Rectal smooth muscle tissue (tissue), 1 donor: ENCODE results near the gene GLIS1.

ENCODE experiments used
- H3K27ac ChIP-seq: one replicate; pipeline ENCODE4 v1.7.0; 2013; ENCODE audit warnings: low read depth, low read length, inconsistent platforms
- H3K27me3 ChIP-seq: one replicate; pipeline ENCODE4 v1.7.0; 2013; ENCODE audit warnings: low read length; ENCODE audit not compliant: control insufficient read depth, insufficient read depth
- H3K36me3 ChIP-seq: one replicate; pipeline ENCODE4 v1.7.0; 2013; ENCODE audit warnings: low read length; ENCODE audit not compliant: control insufficient read depth, insufficient read depth
- H3K4me1 ChIP-seq: one replicate; pipeline ENCODE4 v1.7.0; 2013; ENCODE audit warnings: low read length; ENCODE audit not compliant: control insufficient read depth, insufficient read depth
- H3K4me3 ChIP-seq: one replicate; pipeline ENCODE4 v1.7.0; 2013; ENCODE audit warnings: low read length
- H3K9ac ChIP-seq: one replicate; pipeline ENCODE4 v1.7.0; 2013; ENCODE audit warnings: low read length

Gene GLIS1

DNA sequence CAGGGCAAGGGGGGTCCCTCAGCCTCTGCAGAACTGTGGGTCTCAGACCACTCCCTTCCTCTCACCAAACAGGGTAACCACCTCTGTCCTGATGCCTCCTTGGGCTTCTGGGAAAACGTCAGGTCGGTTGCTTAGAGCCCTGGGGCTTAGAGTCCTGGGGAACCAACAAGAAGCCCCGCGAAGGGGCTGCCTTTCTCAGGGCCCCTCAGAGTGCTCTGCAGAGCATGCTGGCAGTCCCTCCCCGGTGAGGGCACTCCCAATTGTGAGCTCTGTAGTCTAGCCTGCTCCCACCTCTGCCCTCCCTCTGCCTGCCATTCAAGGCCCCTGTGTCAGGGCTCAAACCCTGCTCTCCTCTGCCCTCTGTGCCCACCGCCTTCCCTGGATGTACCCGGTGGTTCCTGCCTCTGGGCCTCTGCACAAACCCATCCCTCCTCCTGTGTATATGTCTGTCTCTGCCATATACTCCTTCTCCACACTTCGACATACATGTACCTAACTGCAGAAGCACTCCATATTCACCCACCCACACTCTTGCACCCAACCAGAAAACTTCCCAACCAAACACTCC is 187.5 kb downstream of the GLIS1 start:
- Histone ChIP-seq H3K27ac (no peak overlapping the region), H3K36me3 (no peaks in the 10 kb centered on the region), H3K4me3 (no peak overlapping the region), H3K9ac (no peak overlapping the region), H3K27me3 (no peaks in the 10 kb centered on the region), H3K4me1 (no peaks in the 10 kb centered on the region)

GRCh38 chr1:53550201-53550741 is 188.7 kb downstream of the GLIS1 start:
- H3K4me3 ChIP-seq = no peak overlapping the region
- H3K27ac ChIP-seq = no peak overlapping the region
- no peaks in the 10 kb centered on the region for H3K4me1 ChIP-seq
- no peaks in the 10 kb centered on the region for H3K36me3 ChIP-seq
- H3K27me3 ChIP-seq = no peaks in the 10 kb centered on the region
- H3K9ac ChIP-seq = no peak overlapping the region

DNA sequence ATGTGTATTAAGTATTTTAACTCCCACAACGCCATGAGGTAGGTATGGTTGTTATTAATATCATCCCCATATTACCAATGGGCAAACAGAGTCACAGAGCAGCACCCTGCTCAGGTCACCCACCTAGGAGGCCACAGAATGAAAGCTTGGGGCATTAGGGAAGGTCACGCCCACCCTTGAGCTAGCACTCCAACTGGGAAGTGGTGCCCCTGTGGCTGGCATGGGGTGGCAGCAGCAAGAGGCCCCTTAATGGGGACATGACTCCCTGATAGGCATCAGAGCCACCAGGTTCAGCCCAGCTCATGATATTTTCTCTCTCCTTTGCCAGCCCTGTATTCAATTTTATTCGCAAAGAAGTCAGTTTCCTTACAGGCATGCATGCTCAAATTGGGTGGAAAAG is 189.2 kb downstream of the GLIS1 start:
- no peaks in the 10 kb centered on the region for H3K27me3 ChIP-seq
- H3K36me3 ChIP-seq = no peaks in the 10 kb centered on the region
- no peak overlapping the region for H3K27ac ChIP-seq
- no peak overlapping the region for H3K9ac ChIP-seq
- H3K4me1 ChIP-seq = no peaks in the 10 kb centered on the region
- no peak overlapping the region for H3K4me3 ChIP-seq

DNA sequence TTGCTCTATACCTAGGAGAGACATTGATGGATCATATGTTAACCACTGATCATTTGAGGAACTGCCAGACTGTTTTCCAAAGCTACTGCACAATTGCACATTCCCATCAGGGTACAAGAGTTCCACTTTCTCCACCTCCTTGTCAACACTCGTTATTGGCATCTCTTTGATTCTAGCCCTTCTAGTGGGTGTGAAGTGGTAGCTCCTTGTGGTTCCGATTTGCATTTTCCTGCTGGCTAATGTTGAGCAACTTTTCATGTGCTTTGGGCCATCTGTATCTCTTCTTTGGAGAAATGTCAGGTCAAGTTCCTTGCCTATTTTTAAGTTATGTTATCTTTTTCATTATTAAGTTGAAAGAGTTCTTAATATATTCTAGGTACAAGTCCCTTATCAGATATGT is 189.7 kb downstream of the GLIS1 start:
- Histone ChIP-seq H3K4me1 (no peaks in the 10 kb centered on the region), H3K27me3 (no peaks in the 10 kb centered on the region), H3K36me3 (no peaks in the 10 kb centered on the region), H3K4me3 (no peak overlapping the region), H3K27ac (no peak overlapping the region), H3K9ac (no peak overlapping the region)

GRCh38 chr1:53548031-53548491 is 190.9 kb downstream of the GLIS1 start:
- no peaks in the 10 kb centered on the region for H3K4me1 ChIP-seq
- H3K27me3 ChIP-seq = no peaks in the 10 kb centered on the region
- H3K27ac ChIP-seq = no peak overlapping the region
- H3K36me3 ChIP-seq = no peaks in the 10 kb centered on the region
- no peak overlapping the region for H3K4me3 ChIP-seq
- H3K9ac ChIP-seq = no peak overlapping the region

DNA sequence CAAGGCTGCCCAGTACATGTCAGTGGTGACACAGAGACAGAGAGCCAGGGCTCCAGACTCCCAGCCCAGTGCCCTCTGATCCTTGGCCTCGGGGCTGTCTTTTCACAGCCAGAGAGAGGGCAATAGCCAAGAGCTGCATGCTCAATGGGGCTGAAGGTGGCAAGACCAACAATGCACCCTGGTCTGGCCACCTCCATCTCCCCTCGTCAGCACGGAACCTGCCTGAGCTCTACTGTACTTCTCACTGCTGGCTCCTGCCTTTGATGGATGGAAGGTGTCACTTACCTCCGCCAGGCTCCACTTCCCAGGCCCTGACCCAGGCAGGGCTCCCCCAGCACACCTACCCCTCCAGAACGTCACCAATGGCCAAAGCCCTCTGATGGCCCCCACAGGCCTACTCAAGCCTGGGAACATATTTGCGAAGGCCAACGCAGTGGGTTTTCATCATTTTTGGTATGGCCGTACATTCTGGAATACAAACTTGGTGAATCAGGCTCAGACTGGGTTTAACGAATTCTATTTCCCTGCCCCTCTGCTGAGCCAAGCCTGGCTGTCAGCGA is 191.7 kb downstream of the GLIS1 start:
- Histone ChIP-seq H3K36me3 (no peaks in the 10 kb centered on the region), H3K4me3 (no peak overlapping the region), H3K4me1 (peaks cover 4% of the 10 kb centered on the region), H3K27ac (no peak overlapping the region), H3K9ac (no peak overlapping the region), H3K27me3 (no peaks in the 10 kb centered on the region)

DNA sequence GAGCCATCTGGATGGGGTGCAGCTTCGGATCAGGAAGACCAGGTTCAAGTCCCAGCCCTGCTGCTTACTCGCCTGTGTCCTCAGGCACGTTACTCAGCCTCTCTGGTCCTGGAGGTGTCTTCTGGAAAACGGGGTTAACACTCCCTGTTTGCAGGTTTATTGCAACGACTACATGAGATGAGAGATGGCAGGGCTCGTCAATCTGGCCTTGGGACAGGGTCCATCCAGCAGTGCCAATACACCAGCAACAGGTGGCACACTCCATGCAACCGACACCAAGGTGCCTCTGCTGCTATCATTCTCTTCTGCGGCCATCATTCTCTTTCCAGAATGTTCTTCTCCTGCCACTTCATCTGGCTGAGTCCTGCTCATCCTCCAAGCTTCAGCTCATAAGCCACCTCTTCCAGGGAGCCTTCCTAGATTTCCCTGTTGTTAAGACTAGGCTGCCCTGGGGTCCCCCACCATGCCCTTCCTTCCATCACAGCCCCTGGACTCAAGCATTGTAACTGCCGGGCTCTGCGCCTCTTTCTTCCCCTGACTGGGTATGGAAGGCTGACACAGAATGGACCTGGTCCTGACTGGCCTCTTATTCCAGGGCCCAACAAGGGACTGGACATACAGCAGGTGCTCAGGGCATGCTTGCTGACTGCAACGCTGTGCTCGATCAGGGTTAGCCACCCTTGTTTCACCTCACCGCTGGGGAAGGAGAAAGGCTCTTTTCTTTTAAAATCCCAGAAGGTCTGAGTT is 192.4 kb downstream of the GLIS1 start:
- no peak overlapping the region for H3K27ac ChIP-seq
- H3K27me3 ChIP-seq = no peaks in the 10 kb centered on the region
- H3K9ac ChIP-seq = no peak overlapping the region
- no peaks in the 10 kb centered on the region for H3K36me3 ChIP-seq
- H3K4me1 ChIP-seq = peaks cover 9% of the 10 kb centered on the region
- H3K4me3 ChIP-seq = no peak overlapping the region

GRCh38 chr1:53545663-53546408 is 193.1 kb downstream of the GLIS1 start:
- Histone ChIP-seq H3K9ac (no peak overlapping the region), H3K4me1 (peaks cover 11% of the 10 kb centered on the region), H3K36me3 (no peaks in the 10 kb centered on the region), H3K27me3 (no peaks in the 10 kb centered on the region), H3K27ac (no peak overlapping the region), H3K4me3 (no peak overlapping the region)

DNA sequence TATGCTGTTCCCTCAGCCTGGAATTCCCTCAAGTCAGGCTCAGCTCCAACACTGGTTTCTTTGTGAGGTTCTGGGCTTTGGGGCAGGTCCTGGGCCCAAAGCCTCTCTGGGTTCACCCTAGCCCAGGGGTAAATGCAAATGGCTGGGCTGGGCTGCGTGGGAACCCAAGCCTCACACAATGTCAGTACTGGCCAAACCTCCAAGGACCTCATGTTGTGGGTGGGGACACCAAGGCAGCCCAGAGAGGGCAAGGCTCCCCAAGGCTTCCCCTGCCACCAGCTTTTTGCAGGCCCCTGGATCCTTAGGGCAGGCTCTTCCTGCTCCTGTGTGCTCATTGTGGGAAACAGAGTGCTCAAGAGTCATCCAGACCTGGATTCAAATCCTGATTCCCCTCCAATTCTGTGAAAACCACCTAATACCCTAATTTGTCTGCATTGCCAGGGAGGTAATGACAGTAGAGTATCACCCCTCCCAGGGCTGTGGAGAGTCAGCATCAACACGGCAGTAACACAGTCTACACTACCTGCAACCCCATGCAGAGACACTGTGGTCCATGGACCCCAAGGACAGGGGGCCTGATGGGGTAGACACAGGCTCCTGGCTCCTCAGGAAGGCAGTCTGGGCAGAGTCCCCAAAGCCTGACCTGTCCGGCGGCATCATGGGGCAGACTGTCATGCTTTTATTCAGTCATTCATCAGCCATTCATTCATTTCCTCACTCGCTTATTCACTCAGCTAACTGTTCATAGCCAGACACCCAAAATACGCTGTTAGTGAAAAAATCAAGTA is 194.0 kb downstream of the GLIS1 start:
- Histone ChIP-seq H3K36me3 (no peaks in the 10 kb centered on the region), H3K9ac (no peak overlapping the region), H3K27me3 (no peaks in the 10 kb centered on the region)

DNA sequence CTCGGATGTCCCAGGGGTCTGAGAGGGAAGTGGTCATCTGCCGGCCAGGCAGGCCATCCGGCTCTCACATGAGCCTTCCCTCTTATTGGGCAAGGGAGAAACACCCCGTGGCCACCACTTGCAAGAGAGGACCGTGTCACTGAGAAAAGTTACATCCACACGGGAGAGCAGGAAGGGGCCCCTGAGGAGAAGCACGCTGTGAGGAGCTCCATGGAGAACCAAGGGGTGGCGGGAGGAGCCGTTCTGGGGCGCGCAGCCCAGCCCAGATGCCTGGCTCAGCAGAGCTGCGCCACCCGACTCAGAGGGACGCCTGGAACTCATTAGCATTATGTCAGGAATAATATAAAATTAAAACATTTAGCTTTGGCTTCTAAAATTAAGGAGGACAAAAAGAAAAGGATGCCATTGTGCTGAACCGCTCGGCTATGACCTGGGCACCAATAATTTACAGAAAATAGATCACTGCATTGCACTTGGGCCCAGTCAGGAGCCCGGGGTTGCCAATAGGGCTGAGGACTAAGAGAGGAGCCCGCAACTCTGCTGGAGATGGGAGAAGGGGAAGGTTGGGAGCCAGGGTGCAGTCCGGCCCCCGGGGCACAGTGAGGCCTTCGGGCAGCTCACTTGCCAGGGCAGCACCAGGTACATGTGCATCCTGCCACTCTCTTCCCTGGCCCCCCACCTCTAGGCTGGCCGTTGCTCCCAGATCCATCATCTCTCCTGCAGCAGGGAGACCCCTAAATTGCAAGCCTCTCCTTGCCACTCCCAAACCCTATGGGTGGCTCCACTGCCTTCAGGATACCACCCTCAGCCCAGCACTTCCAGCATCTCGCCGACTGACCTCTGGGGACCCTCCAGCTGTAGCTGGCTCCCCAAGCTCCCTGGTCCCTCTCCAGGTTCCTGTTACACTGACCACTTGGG is 194.9 kb downstream of the GLIS1 start:
- Histone ChIP-seq H3K36me3 (no peaks in the 10 kb centered on the region), H3K27ac (no peak overlapping the region), H3K4me1 (peaks cover 11% of the 10 kb centered on the region), H3K27me3 (no peaks in the 10 kb centered on the region), H3K9ac (no peak overlapping the region), H3K4me3 (no peak overlapping the region)

More for the DNA sequence above, 194.0 kb downstream of the GLIS1 start:
- Histone ChIP-seq H3K4me1 (peaks cover 11% of the 10 kb centered on the region), H3K27ac (no peak overlapping the region), H3K4me3 (no peak overlapping the region)

DNA sequence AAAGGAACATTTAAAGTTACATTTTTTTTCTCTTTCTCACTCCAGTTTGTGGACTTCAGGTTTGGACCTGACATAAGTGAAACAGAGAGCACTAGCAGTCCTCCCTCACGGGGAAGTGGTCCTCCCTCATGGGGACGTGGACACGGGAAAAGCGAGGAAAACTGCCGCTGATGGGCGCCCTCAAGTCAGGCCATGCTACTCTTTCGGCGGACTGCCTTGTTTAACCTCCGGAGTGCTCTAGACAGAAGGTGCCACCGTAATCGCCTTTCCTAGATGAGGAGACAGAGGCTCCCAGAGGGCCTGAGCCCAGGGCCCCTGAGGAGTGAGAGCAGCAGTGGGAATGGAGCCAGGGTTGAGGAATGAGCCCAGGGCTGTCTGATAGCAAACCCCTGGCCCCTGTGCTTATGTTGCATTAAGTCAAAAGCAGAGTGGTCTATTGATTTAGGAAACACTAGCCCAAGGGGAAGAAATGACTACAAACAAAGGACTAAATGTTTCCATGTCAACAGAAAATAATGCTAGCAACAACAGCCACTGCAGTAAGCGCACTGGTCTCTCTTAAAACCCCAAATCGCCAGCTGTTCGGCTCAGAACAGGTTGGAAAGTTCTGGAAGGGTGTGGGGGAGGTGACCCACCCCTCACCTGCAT is 195.7 kb downstream of the GLIS1 start:
- H3K4me3 ChIP-seq = no peak overlapping the region
- H3K27ac ChIP-seq = no peak overlapping the region
- H3K27me3 ChIP-seq = no peaks in the 10 kb centered on the region
- H3K9ac ChIP-seq = no peak overlapping the region
- no peaks in the 10 kb centered on the region for H3K36me3 ChIP-seq
- H3K4me1 ChIP-seq = peaks cover 11% of the 10 kb centered on the region
